RWPE2 (cell line): ENCODE measurements around the gene MED15.

ENCODE experiments used
- ATAC-seq: fragments of 200-7000 bp; cut with Tn5 transposase; 3 replicates; pipeline ENCODE4 v1.9.1; 2021; ENCODE audit warnings: low read depth
- DNase-seq: peaks from one replicate; pipeline ENCODE4 v3.0.0-alpha.2; 2020; ENCODE audit warnings: low spot score
- H3K27ac ChIP-seq: fragments of 450-650 bp; 2 replicates; pipeline ENCODE4 v1.5.1; 2017; ENCODE audit warnings: mild to moderate bottlenecking; ENCODE audit not compliant: poor library complexity, severe bottlenecking
- H3K27me3 ChIP-seq: fragments of 250-450 bp; sonication (Bioruptor Pico); 2 replicates; pipeline ENCODE4 v1.5.1; 2021; ENCODE audit warnings: mild to moderate bottlenecking, moderate library complexity; ENCODE audit not compliant: insufficient read depth, poor library complexity, severe bottlenecking
- H3K36me3 ChIP-seq: fragments of 250-450 bp; sonication (Bioruptor Pico); 2 replicates; pipeline ENCODE4 v1.5.1; 2020; ENCODE audit warnings: low read depth, mild to moderate bottlenecking, moderate library complexity
- H3K4me1 ChIP-seq: fragments of 250-450 bp; sonication (Bioruptor Pico); 2 replicates; pipeline ENCODE4 v1.5.1; 2021; ENCODE audit warnings: mild to moderate bottlenecking, moderate library complexity; ENCODE audit not compliant: insufficient read depth, poor library complexity, severe bottlenecking
- H3K4me3 ChIP-seq: fragments of 250-450 bp; sonication (Bioruptor Pico); 2 replicates; pipeline ENCODE4 v1.5.1; 2021; ENCODE audit warnings: mild to moderate bottlenecking, moderate library complexity; ENCODE audit not compliant: severe bottlenecking
- H3K9me3 ChIP-seq: fragments of 250-450 bp; sonication (Bioruptor Pico); 2 replicates; pipeline ENCODE4 v1.5.1; 2021; ENCODE audit warnings: mild to moderate bottlenecking, moderate library complexity; ENCODE audit not compliant: severe bottlenecking
- TF ChIP-seq, protein P1 (sequence below): fragments of 450-650 bp; IDR thresholded peaks from one replicate; pipeline ENCODE4 v1.5.1; 2017; ENCODE audit warnings: mild to moderate bottlenecking, moderate library complexity; ENCODE audit not compliant: poor library complexity, severe bottlenecking

MED15 gene

DNA sequence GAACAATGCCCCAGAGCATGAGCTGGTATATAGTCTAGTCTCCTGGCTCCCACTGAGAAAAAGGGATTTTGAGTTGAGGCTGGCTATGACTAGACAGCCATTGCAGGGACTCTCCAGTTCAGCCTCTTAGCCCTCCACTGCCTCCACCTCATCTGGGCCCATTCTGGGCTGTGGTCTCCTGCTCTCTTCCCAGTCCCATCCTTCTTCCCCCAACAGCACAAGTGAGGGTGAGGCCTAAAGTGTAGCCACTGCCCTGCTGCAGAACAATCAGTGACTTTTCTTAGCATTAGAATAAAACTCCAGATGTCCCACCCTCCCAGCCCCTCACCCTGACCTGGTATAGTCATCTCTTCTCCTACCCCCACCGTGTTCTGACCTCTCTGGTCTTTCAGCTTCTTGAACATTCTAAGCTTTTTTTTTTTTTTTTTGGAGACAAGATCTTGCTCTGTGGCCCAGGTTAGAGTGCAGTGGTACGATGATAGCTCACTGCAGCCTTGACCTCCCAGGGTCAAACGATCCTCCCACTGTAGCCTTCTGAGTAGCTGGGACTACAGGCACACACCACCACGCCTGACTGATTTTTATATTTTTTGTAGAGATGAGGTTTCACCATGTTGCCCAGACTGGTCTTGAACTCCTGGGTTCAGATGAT lies 4.3 kb downstream of the MED15 start:
- H3K4me3 ChIP-seq, result no peak overlapping the region
- H3K4me1 ChIP-seq, result peaks cover 42% of the 10 kb centered on the region
- peaks cover 3% of the 10 kb centered on the region for H3K9me3 ChIP-seq
- H3K36me3 ChIP-seq, result peaks cover 48% of the 10 kb centered on the region
- TF ChIP-seq, protein P1, sequence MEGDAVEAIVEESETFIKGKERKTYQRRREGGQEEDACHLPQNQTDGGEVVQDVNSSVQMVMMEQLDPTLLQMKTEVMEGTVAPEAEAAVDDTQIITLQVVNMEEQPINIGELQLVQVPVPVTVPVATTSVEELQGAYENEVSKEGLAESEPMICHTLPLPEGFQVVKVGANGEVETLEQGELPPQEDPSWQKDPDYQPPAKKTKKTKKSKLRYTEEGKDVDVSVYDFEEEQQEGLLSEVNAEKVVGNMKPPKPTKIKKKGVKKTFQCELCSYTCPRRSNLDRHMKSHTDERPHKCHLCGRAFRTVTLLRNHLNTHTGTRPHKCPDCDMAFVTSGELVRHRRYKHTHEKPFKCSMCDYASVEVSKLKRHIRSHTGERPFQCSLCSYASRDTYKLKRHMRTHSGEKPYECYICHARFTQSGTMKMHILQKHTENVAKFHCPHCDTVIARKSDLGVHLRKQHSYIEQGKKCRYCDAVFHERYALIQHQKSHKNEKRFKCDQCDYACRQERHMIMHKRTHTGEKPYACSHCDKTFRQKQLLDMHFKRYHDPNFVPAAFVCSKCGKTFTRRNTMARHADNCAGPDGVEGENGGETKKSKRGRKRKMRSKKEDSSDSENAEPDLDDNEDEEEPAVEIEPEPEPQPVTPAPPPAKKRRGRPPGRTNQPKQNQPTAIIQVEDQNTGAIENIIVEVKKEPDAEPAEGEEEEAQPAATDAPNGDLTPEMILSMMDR, result no peak
- DNase-seq (no peak), ATAC-seq (no peak)
- no peaks in the 10 kb centered on the region for H3K27me3 ChIP-seq
- peak overlapping the region; percentile 98 for H3K27ac ChIP-seq

DNA sequence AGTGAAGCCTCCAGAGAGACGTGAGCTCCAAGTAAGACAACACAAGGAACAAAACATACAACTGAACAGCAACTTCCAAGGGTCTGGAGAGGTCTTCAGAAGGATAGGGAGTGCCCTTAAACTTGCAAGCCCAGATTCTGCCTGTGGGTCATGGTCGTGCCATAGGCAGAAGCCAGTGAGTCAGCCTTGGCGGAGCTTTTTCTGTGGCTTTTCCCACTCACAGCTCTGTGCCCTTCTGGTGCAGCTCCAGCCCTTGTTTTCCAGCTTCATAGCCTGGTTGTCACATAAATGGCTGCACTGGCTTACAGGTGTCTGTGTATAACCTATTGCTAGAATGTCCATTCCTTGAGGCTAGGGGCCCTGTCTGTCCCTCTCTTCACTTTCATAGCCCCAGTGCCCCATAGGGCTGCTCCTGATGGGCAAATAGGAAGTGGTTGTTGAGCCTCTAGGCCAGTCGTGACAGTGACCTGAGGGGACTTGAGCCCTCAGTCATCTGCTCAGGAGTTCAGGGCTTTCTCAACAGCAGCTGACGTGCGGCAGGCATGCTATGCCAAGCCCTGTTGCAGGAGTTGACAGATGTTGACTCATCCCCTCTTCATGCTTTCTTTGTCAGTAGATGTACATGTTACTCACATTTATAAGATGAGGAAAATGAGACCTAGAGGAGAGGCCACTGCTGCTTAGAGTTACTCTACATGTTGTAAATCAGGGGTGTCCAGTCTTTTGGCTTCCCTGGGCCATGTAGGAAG lies 7.4 kb downstream of the MED15 start:
- Histone ChIP-seq H3K27me3 (no peaks in the 10 kb centered on the region), H3K4me1 (peaks cover 57% of the 10 kb centered on the region), H3K9me3 (peaks cover 3% of the 10 kb centered on the region), H3K4me3 (no peak overlapping the region), H3K36me3 (peaks cover 64% of the 10 kb centered on the region), H3K27ac (peak overlapping the region; percentile 98)
- DNase-seq (peak; percentile 74), ATAC-seq (peak; percentile 93)
- TF ChIP-seq, protein P1, result no peak

DNA sequence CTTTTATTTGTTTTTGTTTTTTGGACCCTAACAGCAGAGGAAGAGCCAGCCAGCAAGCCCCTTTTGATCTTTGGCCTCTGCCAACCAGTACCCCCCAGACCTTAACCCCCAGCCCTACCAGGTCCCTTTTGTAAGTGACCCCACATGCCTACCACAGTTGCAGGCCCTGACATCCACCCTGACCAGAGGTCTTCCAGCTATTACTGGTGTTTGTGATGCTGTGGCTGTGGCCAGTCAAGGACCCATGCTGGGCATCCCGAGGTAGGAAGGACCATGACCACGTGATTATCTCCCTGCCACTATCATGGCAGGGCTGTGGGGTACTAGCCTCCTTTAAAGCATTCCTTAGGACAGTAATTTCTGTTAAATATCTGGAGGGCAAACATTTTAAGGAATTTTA lies 9.0 kb downstream of the MED15 start:
- peak overlapping the region; percentile 98 for H3K27ac ChIP-seq
- TF ChIP-seq, protein P1, result no peak

DNA sequence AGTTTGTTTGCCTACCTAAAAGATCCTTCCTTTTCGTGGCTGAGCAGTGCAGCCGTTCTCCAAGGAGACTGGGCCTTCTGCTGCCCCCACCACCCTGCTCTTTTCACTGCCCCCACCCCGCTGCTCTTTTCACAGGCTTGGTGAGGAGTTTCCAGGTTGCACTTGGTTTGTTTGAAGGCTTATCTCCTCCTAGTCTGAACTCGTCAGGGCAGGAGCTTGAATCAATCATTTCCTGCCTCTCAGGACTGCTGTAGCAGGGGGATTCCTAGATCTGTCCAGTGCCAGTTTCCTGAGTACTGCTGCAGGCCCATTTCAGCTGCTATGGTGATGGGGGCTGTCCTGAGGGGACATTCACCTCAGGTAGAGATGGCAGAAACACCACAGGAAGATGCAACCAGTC lies 10.0 kb downstream of the MED15 start:
- Histone ChIP-seq H3K4me1 (peaks cover 57% of the 10 kb centered on the region), H3K4me3 (no peak overlapping the region), H3K27me3 (no peaks in the 10 kb centered on the region), H3K27ac (peak overlapping the region; percentile 98), H3K36me3 (peaks cover 74% of the 10 kb centered on the region), H3K9me3 (peaks cover 3% of the 10 kb centered on the region)
- ATAC-seq (peak; percentile 44; the same call in 2 of the 3 replicates), DNase-seq (no peak)
- TF ChIP-seq, protein P1, result no peak

More for the DNA sequence above, 9.0 kb downstream of the MED15 start:
- Histone ChIP-seq H3K4me3 (no peak overlapping the region), H3K4me1 (peaks cover 50% of the 10 kb centered on the region), H3K36me3 (peaks cover 70% of the 10 kb centered on the region), H3K9me3 (peaks cover 3% of the 10 kb centered on the region), H3K27me3 (no peaks in the 10 kb centered on the region)
- DNase-seq (no peak), ATAC-seq (no peak)
